SK-N-SH treated with all-trans-retinoic acid at 6 μM for 48 hours (cell line): ENCODE results near the gene GNAT2.
A peak's percentile ranks its signal among the peaks of the same experiment; 100 is the strongest.

Experiments used
- ATAC-seq: fragments of 200-7000 bp; cut with Tn5 transposase; 3 replicates; pipeline ENCODE4 v1.9.1; 2020; ENCODE audit warnings: mild to moderate bottlenecking, moderate library complexity
- ARNTL ChIP-seq: fragments of 450-650 bp; formaldehyde crosslinking; IDR thresholded peaks from 2 replicates; pipeline ENCODE4 v1.5.0; 2020; ENCODE audit warnings: low read depth, mild to moderate bottlenecking, moderate library complexity, borderline replicate concordance
- BACH2 ChIP-seq: fragments of 250-450 bp; sonication (Bioruptor Pico); IDR thresholded peaks from 2 replicates; pipeline ENCODE4 v1.9.0; 2021; ENCODE audit warnings: mild to moderate bottlenecking, borderline replicate concordance
- CSDC2 ChIP-seq: fragments of 250-450 bp; sonication (Bioruptor Pico); IDR thresholded peaks from 2 replicates; pipeline ENCODE4 v1.5.0; 2020; ENCODE audit warnings: mild to moderate bottlenecking, moderate library complexity
- ESRRG ChIP-seq: fragments of 250-450 bp; sonication (Bioruptor Pico); IDR thresholded peaks from 2 replicates; pipeline ENCODE4 v1.6.1; 2021; ENCODE audit warnings: mild to moderate bottlenecking
- GLIS3 ChIP-seq: fragments of 250-450 bp; sonication (Bioruptor Pico); IDR thresholded peaks from 2 replicates; pipeline ENCODE4 v1.5.0; 2020; ENCODE audit warnings: mild to moderate bottlenecking, moderate library complexity
- ISL1 ChIP-seq: fragments of 250-450 bp; sonication (Bioruptor Pico); IDR thresholded peaks from 2 replicates; pipeline ENCODE4 v2.1.2; 2022; ENCODE audit warnings: mild to moderate bottlenecking, moderate library complexity
- OSR1 ChIP-seq: fragments of 250-450 bp; sonication (Bioruptor Pico); IDR thresholded peaks from 2 replicates; pipeline ENCODE4 v1.8.0; 2022; ENCODE audit warnings: moderate library complexity, mild to moderate bottlenecking, inconsistent platforms
- PPARA ChIP-seq: fragments of 250-450 bp; sonication (Bioruptor Pico); IDR thresholded peaks from 2 replicates; pipeline ENCODE4 v1.5.0; 2020; ENCODE audit warnings: mild to moderate bottlenecking, borderline replicate concordance
- RARB ChIP-seq: fragments of 250-450 bp; sonication (Bioruptor Pico); IDR thresholded peaks from 2 replicates; pipeline ENCODE4 v1.8.0; 2021; ENCODE audit warnings: mild to moderate bottlenecking, moderate library complexity
- SNAI2 ChIP-seq: fragments of 250-450 bp; sonication (Bioruptor Pico); IDR thresholded peaks from 2 replicates; pipeline ENCODE4 v1.5.0; 2020; ENCODE audit warnings: mild to moderate bottlenecking, moderate library complexity
- TCF4 ChIP-seq: fragments of 250-450 bp; sonication (Bioruptor Pico); IDR thresholded peaks from 2 replicates; pipeline ENCODE4 v1.8.0; 2021; ENCODE audit warnings: mild to moderate bottlenecking, moderate library complexity, borderline replicate concordance
- TOX ChIP-seq: fragments of 250-450 bp; sonication (Bioruptor Pico); IDR thresholded peaks from 2 replicates; pipeline ENCODE4 v1.8.0; 2021; ENCODE audit warnings: mild to moderate bottlenecking, moderate library complexity, borderline replicate concordance
- ZC3H10 ChIP-seq: fragments of 250-450 bp; sonication (Bioruptor Pico); IDR thresholded peaks from 2 replicates; pipeline ENCODE4 v1.5.1; 2021; ENCODE audit warnings: mild to moderate bottlenecking, moderate library complexity
- ZFP3 ChIP-seq: fragments of 250-450 bp; sonication (Bioruptor Pico); IDR thresholded peaks from 2 replicates; pipeline ENCODE4 v1.5.0; 2020; ENCODE audit warnings: mild to moderate bottlenecking, moderate library complexity
- ZFP30 ChIP-seq: fragments of 450-650 bp; formaldehyde crosslinking; IDR thresholded peaks from 2 replicates; pipeline ENCODE4 v1.5.0; 2022; ENCODE audit warnings: mild to moderate bottlenecking, moderate library complexity
- ZNF565 ChIP-seq: fragments of 450-650 bp; formaldehyde crosslinking; conservative IDR thresholded peaks from 2 replicates; pipeline ENCODE4 v1.5.0; 2020; ENCODE audit warnings: low read depth, mild to moderate bottlenecking, moderate library complexity
- ZNF70 ChIP-seq: fragments of 450-650 bp; formaldehyde crosslinking; IDR thresholded peaks from 2 replicates; pipeline ENCODE4 v1.5.0; 2020; ENCODE audit warnings: mild to moderate bottlenecking, moderate library complexity
- ZNF8 ChIP-seq: fragments of 450-650 bp; formaldehyde crosslinking; IDR thresholded peaks from 2 replicates; pipeline ENCODE4 v1.5.0; 2020; ENCODE audit warnings: mild to moderate bottlenecking, moderate library complexity
- TF ChIP-seq, protein P1 (sequence below): fragments of 250-450 bp; sonication (Bioruptor Pico); IDR thresholded peaks from 2 replicates; pipeline ENCODE4 v1.5.0; 2020; ENCODE audit warnings: mild to moderate bottlenecking, moderate library complexity
- TF ChIP-seq, protein P2 (sequence below): fragments of 250-450 bp; sonication (Bioruptor Pico); IDR thresholded peaks from 2 replicates; pipeline ENCODE4 v1.8.0; 2021; ENCODE audit warnings: low read depth, mild to moderate bottlenecking, moderate library complexity, borderline replicate concordance
- TF ChIP-seq, protein P3 (sequence below): fragments of 250-450 bp; sonication (Bioruptor Pico); IDR thresholded peaks from 2 replicates; pipeline ENCODE4 v1.8.0; 2020; ENCODE audit warnings: mild to moderate bottlenecking, moderate library complexity, borderline replicate concordance

The GNAT2 gene

DNA sequence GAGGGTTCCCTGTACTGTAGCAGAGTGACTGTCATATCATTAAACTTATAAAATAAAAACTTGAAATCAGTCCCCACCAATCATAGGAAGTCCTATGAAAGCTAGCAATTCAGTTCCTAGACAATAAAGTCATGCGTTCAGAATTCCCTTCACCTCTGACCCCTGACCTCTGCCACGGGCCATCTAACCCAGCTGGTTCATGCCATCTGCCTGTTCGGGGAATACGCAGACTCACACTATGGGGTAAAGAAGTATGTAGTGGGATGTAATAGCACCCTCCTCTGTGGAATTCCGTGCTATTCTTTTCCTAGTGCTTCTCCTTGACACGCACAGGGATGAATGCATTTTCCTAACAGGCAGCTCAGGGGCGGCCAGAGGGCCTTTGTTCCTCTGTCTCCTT is 38.6 kb upstream of the GNAT2 start:
- TF ChIP-seq, protein P1, sequence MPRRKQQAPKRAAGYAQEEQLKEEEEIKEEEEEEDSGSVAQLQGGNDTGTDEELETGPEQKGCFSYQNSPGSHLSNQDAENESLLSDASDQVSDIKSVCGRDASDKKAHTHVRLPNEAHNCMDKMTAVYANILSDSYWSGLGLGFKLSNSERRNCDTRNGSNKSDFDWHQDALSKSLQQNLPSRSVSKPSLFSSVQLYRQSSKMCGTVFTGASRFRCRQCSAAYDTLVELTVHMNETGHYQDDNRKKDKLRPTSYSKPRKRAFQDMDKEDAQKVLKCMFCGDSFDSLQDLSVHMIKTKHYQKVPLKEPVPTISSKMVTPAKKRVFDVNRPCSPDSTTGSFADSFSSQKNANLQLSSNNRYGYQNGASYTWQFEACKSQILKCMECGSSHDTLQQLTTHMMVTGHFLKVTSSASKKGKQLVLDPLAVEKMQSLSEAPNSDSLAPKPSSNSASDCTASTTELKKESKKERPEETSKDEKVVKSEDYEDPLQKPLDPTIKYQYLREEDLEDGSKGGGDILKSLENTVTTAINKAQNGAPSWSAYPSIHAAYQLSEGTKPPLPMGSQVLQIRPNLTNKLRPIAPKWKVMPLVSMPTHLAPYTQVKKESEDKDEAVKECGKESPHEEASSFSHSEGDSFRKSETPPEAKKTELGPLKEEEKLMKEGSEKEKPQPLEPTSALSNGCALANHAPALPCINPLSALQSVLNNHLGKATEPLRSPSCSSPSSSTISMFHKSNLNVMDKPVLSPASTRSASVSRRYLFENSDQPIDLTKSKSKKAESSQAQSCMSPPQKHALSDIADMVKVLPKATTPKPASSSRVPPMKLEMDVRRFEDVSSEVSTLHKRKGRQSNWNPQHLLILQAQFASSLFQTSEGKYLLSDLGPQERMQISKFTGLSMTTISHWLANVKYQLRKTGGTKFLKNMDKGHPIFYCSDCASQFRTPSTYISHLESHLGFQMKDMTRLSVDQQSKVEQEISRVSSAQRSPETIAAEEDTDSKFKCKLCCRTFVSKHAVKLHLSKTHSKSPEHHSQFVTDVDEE = no peak
- TF ChIP-seq PPARA (no peak), TOX (CRISPR knock-in tag) (no peak)
- no peak for ATAC-seq

DNA sequence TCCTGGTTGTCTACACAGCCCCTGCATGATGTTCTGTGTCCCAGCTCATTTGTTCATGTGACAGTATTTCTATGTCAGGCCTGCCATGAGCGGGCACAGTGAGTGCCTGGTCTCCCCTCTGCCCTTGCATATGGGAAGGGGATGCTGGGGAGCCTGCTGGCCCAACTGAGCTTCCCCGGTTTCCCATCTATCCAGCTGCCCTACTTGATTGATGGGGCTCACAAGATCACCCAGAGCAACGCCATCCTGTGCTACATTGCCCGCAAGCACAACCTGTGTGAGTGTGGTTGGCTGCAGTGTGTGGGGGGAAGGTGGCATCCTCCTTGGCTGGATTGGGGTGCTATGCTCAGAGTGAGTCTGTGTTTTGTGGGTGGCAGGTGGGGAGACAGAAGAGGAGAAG is 38.0 kb upstream of the GNAT2 start:
- no peak for ATAC-seq
- no peak for TF ChIP-seq TCF4 (CRISPR knock-in tag)
- TF ChIP-seq ZFP30 (CRISPR knock-in tag) = no peak
- no peak for TF ChIP-seq ESRRG (CRISPR knock-in tag)
- TF ChIP-seq, protein P1 = no peak
- TF ChIP-seq ZNF70 (CRISPR knock-in tag) = no peak
- TF ChIP-seq ZNF565 (CRISPR knock-in tag) = no peak
- TF ChIP-seq SNAI2 (CRISPR knock-in tag) = no peak
- TF ChIP-seq ISL1 (CRISPR knock-in tag) = no peak
- TF ChIP-seq, protein P2, sequence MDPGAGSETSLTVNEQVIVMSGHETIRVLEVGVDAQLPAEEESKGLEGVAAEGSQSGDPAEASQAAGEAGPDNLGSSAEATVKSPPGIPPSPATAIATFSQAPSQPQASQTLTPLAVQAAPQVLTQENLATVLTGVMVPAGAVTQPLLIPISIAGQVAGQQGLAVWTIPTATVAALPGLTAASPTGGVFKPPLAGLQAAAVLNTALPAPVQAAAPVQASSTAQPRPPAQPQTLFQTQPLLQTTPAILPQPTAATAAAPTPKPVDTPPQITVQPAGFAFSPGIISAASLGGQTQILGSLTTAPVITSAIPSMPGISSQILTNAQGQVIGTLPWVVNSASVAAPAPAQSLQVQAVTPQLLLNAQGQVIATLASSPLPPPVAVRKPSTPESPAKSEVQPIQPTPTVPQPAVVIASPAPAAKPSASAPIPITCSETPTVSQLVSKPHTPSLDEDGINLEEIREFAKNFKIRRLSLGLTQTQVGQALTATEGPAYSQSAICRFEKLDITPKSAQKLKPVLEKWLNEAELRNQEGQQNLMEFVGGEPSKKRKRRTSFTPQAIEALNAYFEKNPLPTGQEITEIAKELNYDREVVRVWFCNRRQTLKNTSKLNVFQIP (CRISPR knock-in tag) = no peak
- no peak for TF ChIP-seq RARB (CRISPR knock-in tag)
- TF ChIP-seq ZNF8 (CRISPR knock-in tag) = no peak
- TF ChIP-seq BACH2 (CRISPR knock-in tag) = no peak
- TF ChIP-seq, protein P3, sequence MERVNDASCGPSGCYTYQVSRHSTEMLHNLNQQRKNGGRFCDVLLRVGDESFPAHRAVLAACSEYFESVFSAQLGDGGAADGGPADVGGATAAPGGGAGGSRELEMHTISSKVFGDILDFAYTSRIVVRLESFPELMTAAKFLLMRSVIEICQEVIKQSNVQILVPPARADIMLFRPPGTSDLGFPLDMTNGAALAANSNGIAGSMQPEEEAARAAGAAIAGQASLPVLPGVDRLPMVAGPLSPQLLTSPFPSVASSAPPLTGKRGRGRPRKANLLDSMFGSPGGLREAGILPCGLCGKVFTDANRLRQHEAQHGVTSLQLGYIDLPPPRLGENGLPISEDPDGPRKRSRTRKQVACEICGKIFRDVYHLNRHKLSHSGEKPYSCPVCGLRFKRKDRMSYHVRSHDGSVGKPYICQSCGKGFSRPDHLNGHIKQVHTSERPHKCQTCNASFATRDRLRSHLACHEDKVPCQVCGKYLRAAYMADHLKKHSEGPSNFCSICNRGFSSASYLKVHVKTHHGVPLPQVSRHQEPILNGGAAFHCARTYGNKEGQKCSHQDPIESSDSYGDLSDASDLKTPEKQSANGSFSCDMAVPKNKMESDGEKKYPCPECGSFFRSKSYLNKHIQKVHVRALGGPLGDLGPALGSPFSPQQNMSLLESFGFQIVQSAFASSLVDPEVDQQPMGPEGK = no peak
- TF ChIP-seq GLIS3 (CRISPR knock-in tag) = no peak
- no peak for TF ChIP-seq CSDC2 (CRISPR knock-in tag)
- no peak for TF ChIP-seq ARNTL (CRISPR knock-in tag)
- no peak for TF ChIP-seq ZFP3 (CRISPR knock-in tag)

DNA sequence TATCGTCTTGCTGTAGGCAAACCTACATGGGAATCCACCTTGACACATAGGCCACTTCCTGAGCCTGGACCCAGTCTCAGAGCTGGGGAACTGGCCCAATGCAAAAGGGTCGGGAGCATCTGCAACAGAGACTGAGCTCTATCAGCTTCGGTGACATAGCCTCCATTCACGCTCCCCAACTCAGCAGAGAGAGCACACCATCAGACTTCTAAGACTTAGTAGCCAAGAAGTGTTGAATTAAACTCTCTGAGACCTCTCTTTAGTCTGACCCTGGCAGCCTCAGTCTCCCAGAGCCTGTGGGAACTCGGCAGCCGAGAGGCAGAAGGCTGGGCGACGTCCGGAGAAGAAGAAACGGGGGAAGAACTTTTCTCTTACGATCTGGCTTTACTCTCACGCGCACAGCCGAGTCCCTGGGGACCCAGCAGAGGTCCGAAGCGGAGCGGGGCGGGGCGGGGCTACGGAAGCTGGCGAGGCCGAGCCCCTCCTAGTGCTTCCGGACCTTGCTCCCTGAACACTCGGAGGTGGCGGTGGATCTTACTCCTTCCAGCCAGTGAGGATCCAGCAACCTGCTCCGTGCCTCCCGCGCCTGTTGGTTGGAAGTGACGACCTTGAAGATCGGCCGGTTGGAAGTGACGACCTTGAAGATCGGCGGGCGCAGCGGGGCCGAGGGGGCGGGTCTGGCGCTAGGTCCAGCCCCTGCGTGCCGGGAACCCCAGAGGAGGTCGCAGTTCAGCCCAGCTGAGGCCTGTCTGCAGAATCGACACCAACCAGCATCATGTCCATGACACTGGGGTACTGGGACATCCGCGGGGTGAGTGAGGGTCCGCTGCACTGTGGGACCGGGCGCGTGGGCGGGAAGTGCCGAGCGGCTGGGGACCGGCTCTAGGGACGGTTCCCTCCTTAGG is 36.5 kb upstream of the GNAT2 start, which contains the start of gene GSTM4:
GSTM4 (plus strand) TSS at position 485 of the 905 bp plus-strand sequence; CDS start at position 776, 291 bp downstream.
- ATAC-seq = peak; percentile 94
- no peak for TF ChIP-seq ZC3H10 (CRISPR knock-in tag)
- no peak for TF ChIP-seq CSDC2 (CRISPR knock-in tag)
- TF ChIP-seq ZNF70 (CRISPR knock-in tag) = no peak
- TF ChIP-seq ZNF8 (CRISPR knock-in tag) = no peak
- TF ChIP-seq ZFP30 (CRISPR knock-in tag) = no peak
- TF ChIP-seq OSR1 (CRISPR knock-in tag) = no peak
- TF ChIP-seq ARNTL (CRISPR knock-in tag) = no peak
- TF ChIP-seq, protein P3 = no peak
- TF ChIP-seq, protein P1 = no peak
- no peak for TF ChIP-seq ZFP3 (CRISPR knock-in tag)
- no peak for TF ChIP-seq GLIS3 (CRISPR knock-in tag)
- TF ChIP-seq SNAI2 (CRISPR knock-in tag) = no peak
